GM12878 (cell line): Measurements from ENCODE around the gene ACTG1. TPM values are rescaled to one million over a fixed set of nuclear protein-coding genes. Genes with fewer than 3 reads are reported as not detected.
A peak's percentile ranks its signal among the peaks of the same experiment; 100 is the strongest.

Experiments
- BCLAF1 ChIP-seq: fragments of 450-650 bp; IDR thresholded peaks from 2 replicates; pipeline ENCODE4 v1.6.1; 2017; ENCODE audit warnings: antibody characterized with exemption, mild to moderate bottlenecking, moderate library complexity
- CBX3 ChIP-seq: fragments of 200-600 bp; sonication (generic); IDR thresholded peaks from 2 replicates; pipeline ENCODE4 v1.6.1; 2016; ENCODE audit warnings: low read depth, borderline replicate concordance
- CHD4 ChIP-seq: fragments of 200-600 bp; sonication (generic); IDR thresholded peaks from 2 replicates; pipeline ENCODE4 v1.6.1; 2016; ENCODE audit warnings: mild to moderate bottlenecking
- ETV6 ChIP-seq, 2 experiments: fragments of 450-650 bp in 1 of 2; IDR thresholded peaks in 1 of 2; conservative IDR thresholded peaks in 1 of 2; 2 replicates each; pipeline ENCODE4 v1.6.1; 2014; ENCODE audit warnings: antibody characterized with exemption in 1 of 2, borderline replicate concordance in 1 of 2, low read depth in 1 of 2, mild to moderate bottlenecking in 1 of 2, moderate library complexity in 1 of 2
- HSF1 ChIP-seq: fragments of 150-350 bp; IDR thresholded peaks from 2 replicates; pipeline ENCODE4 v1.6.1; 2014; ENCODE audit warnings: mild to moderate bottlenecking, low read depth, low read length
- IKZF1 ChIP-seq: fragments of 450-650 bp; conservative IDR thresholded peaks from 2 replicates; pipeline ENCODE4 v1.6.1; 2017; ENCODE audit warnings: antibody characterized with exemption, mild to moderate bottlenecking
- KAT2A ChIP-seq: conservative IDR thresholded peaks from 2 replicates; pipeline ENCODE4 v1.6.1; 2011; ENCODE audit warnings: low read depth, low read length; ENCODE audit not compliant: control insufficient read depth
- KLF5 ChIP-seq: fragments of 450-650 bp; IDR thresholded peaks from 2 replicates; pipeline ENCODE4 v1.6.1; 2014; ENCODE audit warnings: mild to moderate bottlenecking; ENCODE audit not compliant: partially characterized antibody
- NBN ChIP-seq: fragments of 450-650 bp; IDR thresholded peaks from 2 replicates; pipeline ENCODE4 v1.6.1; 2016
- NFYA ChIP-seq: IDR thresholded peaks from 2 replicates; pipeline ENCODE4 v1.6.1; 2011; ENCODE audit warnings: low read depth, mild to moderate bottlenecking, low read length, improper control_type of control experiment, borderline replicate concordance
- PKNOX1 ChIP-seq: fragments of 450-650 bp; IDR thresholded peaks from 2 replicates; pipeline ENCODE4 v1.6.1; 2016; ENCODE audit warnings: mild to moderate bottlenecking
- POLR2AphosphoS5 ChIP-seq: IDR thresholded peaks from 2 replicates; pipeline ENCODE4 v1.6.1; 2011; ENCODE audit warnings: mild to moderate bottlenecking, low read length, inconsistent platforms
- RAD21 ChIP-seq: IDR thresholded peaks from 2 replicates; pipeline ENCODE4 v1.6.1; 2011; ENCODE audit warnings: mild to moderate bottlenecking, low read depth, low read length, moderate library complexity; ENCODE audit not compliant: insufficient read depth
- STAT3 ChIP-seq: IDR thresholded peaks from 2 replicates; pipeline ENCODE4 v1.6.1; 2011; ENCODE audit warnings: low read depth, low read length, improper control_type of control experiment
- SUPT20H ChIP-seq: IDR thresholded peaks from 2 replicates; pipeline ENCODE4 v1.6.1; 2011; ENCODE audit warnings: low read depth, mild to moderate bottlenecking, low read length, moderate library complexity, borderline replicate concordance; ENCODE audit not compliant: control insufficient read depth
- TARDBP ChIP-seq: IDR thresholded peaks from 2 replicates; pipeline ENCODE4 v1.6.1; 2016; ENCODE audit warnings: borderline replicate concordance
- TCF7 ChIP-seq: IDR thresholded peaks from 2 replicates; pipeline ENCODE4 v1.6.1; 2014; ENCODE audit warnings: antibody characterized with exemption, borderline replicate concordance
- ZBTB4 ChIP-seq: fragments of 450-650 bp; formaldehyde crosslinking; IDR thresholded peaks from 2 replicates; pipeline ENCODE4 v1.4.0; 2022; ENCODE audit warnings: mild to moderate bottlenecking, moderate library complexity
- polyA plus RNA-seq, 11 experiments: library from polyadenylated mRNA; depleted of rRNA in 4 of 11; unstranded in 6 of 11; stranded (reverse) in 5 of 11; fragments of >200 nt; fragmentation: Nextera tagmentation in 4 of 11; fragmentation: Illumina TruSeq in 1 of 11; extraction: Ambion mirVana in 4 of 11; extraction: Trizol in 1 of 11; gene quantifications; 1 replicate in 1 of 11; 2 replicates in 10 of 11; pipeline versions ENCODE4 v1.2.1 to v1.2.3, GENCODE V29; 2011 to 2016; ENCODE audit warnings: inconsistent platforms in 2 of 11, missing spikeins in 2 of 11, low read depth in 1 of 11
- total RNA-seq, 4 experiments: library from RNA; depleted of rRNA in 3 of 4; stranded (reverse); fragments of >200 nt in 3 of 4; fragmentation: Illumina TruSeq in 1 of 4; extraction: Trizol in 1 of 4; gene quantifications; 2 replicates each; pipeline versions ENCODE4 v1.2.1 to v1.2.3, GENCODE V29; 2013 to 2021
- TF ChIP-seq, protein P1 (sequence below): fragments of 450-650 bp; IDR thresholded peaks from 2 replicates; pipeline ENCODE4 v1.6.1; 2016; ENCODE audit warnings: mild to moderate bottlenecking

The ACTG1 gene
- total and polyA plus RNA-seq, 10 of the 15 experiments (the other 5 are each of a cell fraction or from before 2014, with no cell fraction given): 810 to 6,105 (median 3,650) TPM

DNA sequence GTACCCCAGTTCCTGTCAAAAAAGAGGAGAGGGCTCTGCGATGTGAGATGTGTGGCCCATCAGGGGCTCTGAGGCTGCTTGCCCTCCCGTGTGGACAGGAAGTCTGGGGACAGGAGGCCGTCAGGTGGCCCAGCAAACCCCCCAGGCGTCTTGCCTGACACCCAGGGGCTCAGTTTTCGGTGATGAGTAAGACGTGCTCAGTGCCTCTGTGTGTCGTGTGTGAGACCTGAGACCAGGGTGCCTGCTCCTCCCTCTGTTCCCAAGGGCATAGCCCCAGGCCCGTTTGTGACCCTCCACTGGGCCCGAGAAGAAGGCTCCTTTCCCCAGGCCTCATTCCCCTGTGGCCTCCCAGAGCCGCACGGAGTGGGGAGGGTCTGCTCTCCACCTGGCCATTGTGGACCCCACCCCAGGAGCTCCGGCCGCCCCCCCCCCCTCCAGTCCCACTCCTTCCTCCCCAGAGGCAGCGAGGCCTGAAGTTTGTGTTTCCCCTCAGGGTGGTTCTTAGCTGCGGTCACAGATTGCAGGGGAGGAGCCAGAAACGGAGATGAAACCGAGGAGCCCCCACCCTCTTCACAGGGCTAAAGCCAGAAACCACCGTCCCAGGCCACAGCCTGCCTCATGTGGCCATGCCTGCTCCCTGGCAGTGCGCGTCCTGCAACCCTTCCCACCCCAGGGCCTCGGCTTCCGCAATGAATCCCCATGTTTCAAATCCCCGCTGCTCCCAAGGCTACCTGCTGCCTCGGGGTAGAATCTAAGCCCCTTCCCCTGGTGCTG is 4.9 kb upstream of the ACTG1 start (continued):
- TF ChIP-seq PKNOX1: peak; percentile 33; the same call in 1 of the 2 replicates
- no peak for TF ChIP-seq TCF7
- TF ChIP-seq RAD21: no peak
- TF ChIP-seq TARDBP: peak; percentile 16; the same call in 1 of the 2 replicates
- no peak for TF ChIP-seq CBX3
- TF ChIP-seq NFYA: no peak
- TF ChIP-seq BCLAF1: no peak
- TF ChIP-seq NBN: peak; percentile 10
- 0 out of 2 replicates have a peak, but pooled peaks have one; percentile 19 for TF ChIP-seq STAT3
- 0 out of 4 replicates have a peak, but pooled peaks of 1 of the 2 experiments have one; percentile 20 for TF ChIP-seq ETV6 (conservative IDR thresholded peaks at IDR 0.05 in 1 of 2, IDR thresholded peaks at IDR 0.05 in 1 of 2; ENCODE audit: borderline replicate concordance in 1 of 2, low read depth in 1 of 2)
- no peak for TF ChIP-seq SUPT20H
- no peak for TF ChIP-seq CHD4
- TF ChIP-seq, protein P1, sequence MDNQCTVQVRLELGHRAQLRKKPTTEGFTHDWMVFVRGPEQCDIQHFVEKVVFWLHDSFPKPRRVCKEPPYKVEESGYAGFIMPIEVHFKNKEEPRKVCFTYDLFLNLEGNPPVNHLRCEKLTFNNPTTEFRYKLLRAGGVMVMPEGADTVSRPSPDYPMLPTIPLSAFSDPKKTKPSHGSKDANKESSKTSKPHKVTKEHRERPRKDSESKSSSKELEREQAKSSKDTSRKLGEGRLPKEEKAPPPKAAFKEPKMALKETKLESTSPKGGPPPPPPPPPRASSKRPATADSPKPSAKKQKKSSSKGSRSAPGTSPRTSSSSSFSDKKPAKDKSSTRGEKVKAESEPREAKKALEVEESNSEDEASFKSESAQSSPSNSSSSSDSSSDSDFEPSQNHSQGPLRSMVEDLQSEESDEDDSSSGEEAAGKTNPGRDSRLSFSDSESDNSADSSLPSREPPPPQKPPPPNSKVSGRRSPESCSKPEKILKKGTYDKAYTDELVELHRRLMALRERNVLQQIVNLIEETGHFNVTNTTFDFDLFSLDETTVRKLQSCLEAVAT: no peak; the same call in none of the 2 replicates
- TF ChIP-seq ZBTB4 (CRISPR knock-in tag): no peak
- no peak for TF ChIP-seq KAT2A
- no peak for TF ChIP-seq KLF5
- TF ChIP-seq HSF1: no peak
- TF ChIP-seq POLR2AphosphoS5: peak; percentile 92
- TF ChIP-seq IKZF1: peak; percentile 84
